Upper lobe of left lung (tissue), 4 donors: ENCODE results near the gene CTSF.

Source experiments
- EP300 ChIP-seq, 4 donors: sonication (generic); formaldehyde crosslinking; IDR thresholded peaks; one replicate each; pipeline ENCODE4 v1.5.1; 2017; ENCODE audit warnings: antibody characterized with exemption in 4 of 4, control low read depth in 2 of 4
- POLR2AphosphoS5 ChIP-seq, 2 donors: sonication (generic); formaldehyde crosslinking; IDR thresholded peaks; one replicate each; pipeline ENCODE4 v1.5.1; 2017; ENCODE audit warnings: antibody characterized with exemption in 2 of 2

DNA sequence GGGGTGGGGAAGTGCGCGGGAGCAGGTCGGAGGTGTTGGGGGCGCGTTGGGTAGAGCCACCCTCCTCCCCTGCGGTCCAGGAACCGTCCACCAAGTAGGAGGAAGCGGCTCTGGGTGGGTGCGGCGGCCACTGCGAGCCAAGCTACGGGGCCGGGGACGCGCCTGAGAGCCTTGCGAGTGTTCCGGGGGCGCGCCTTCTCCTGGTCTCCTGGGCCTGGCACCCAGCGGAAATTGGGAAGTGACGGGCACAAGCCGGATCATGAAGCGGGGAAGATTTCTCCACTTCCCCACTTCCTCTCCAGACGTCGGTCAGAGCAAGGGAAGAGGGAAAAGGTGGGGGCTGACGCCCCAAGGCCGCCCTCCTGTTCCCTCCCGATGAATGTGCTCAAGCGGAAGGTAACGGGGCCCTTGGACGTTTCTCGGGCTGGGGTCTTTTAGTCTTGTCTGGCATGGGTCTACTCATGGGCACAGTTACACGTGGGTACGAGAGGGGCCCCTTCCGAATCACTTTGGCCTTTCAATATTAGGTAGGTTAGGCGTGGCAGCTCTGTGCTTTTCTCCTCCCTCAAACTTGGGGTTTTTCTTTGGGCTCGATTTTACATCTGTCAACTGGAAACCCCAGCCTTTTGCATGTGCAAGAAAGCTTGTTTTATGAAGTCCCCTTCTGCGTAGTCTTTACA is 48.9 kb upstream of the CTSF start:
- TF ChIP-seq POLR2AphosphoS5 (IDR thresholded peaks at IDR 0.05) (peak in 1 of 2 donors; percentile 9), EP300 (IDR thresholded peaks at IDR 0.05) (no peak)
